Activated CD8-positive, alpha-beta T cell treated with anti-CD3 and anti-CD28 coated beads for 36 hours (primary cell): ENCODE measurements around the gene BPGM. TPM values are rescaled to one million over a fixed set of nuclear protein-coding genes. Genes with fewer than 3 reads are reported as not detected.

Experiments used
- ATAC-seq: fragments of 200-7000 bp; cut with Tn5 transposase; one replicate; pipeline ENCODE4 v1.10.0; 2021; ENCODE audit warnings: mild to moderate bottlenecking, moderate library complexity
- CTCF ChIA-PET: fragments of 350-600 bp; sonication (Branson Sonifier 250); formaldehyde crosslinking; loops from one replicate; lab custom pipeline; 2021; ENCODE audit warnings: antibody characterized with exemption; lab: Charles Lee
- POLR2A ChIA-PET: fragments of 350-600 bp; sonication (Branson Sonifier 250); formaldehyde crosslinking; loops from one replicate; lab custom pipeline; 2021; ENCODE audit warnings: antibody characterized with exemption; lab: Charles Lee
- DNase-seq: peaks from one replicate; pipeline ENCODE4 v3.0.0-alpha.2; 2020
- H3K27ac Mint-ChIP-seq: one replicate; pipeline ENCODE4 v1.8.0; 2021; ENCODE audit warnings: mild to moderate bottlenecking, mixed read lengths
- H3K27me3 Mint-ChIP-seq: one replicate; pipeline ENCODE4 v1.8.0; 2021; ENCODE audit warnings: mixed read lengths
- H3K36me3 Mint-ChIP-seq: one replicate; pipeline ENCODE4 v1.8.0; 2021; ENCODE audit warnings: low read depth, mixed read lengths
- H3K4me1 Mint-ChIP-seq: one replicate; pipeline ENCODE4 v1.8.0; 2021; ENCODE audit warnings: low read depth, mixed read lengths
- H3K4me3 Mint-ChIP-seq: one replicate; pipeline ENCODE4 v1.8.0; 2021; ENCODE audit warnings: mild to moderate bottlenecking, moderate library complexity, mixed read lengths
- H3K9me3 Mint-ChIP-seq: one replicate; pipeline ENCODE4 v1.8.0; 2021; ENCODE audit warnings: mixed read lengths
- CTCF ChIP-seq: fragments of 200-600 bp; IDR thresholded peaks from one replicate; pipeline ENCODE4 v1.8.0; 2022; ENCODE audit warnings: antibody characterized with exemption, mild to moderate bottlenecking
- intact Hi-C: fragments of 100-400 bp; cut with micrococcal nuclease; formaldehyde crosslinking; loops from one replicate; pipeline ENCODE4 v1.10.0; 2022
- total RNA-seq, 2 experiments: library from RNA; stranded (reverse); gene quantifications; one replicate each; pipeline ENCODE4 v1.2.3, GENCODE V29; 2021

The BPGM gene
- total RNA-seq, 2 experiments from 2014 or later: 11.2 to 12.4 TPM

DNA sequence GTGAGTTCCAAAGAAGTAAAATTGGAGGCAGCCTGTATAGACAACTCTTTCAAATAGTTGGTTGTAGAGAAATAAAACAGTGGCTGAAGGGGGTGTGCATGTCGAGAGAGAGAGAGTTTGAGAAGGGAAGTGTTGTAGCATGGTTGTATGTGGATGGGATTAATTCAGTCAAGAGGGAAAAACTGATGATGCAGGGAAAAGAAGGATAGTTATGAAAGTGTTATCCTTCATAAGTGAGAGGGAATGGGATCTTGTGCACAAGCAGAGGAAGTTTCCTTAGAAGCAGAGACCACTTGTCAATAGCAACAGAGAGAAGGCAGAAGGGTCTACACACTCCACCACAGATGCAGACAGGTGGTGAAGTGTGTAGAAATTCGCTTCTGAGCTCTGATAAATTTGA, 30.0 kb upstream of the BPGM start:
- no peak for TF ChIP-seq CTCF
- ChIA-PET POLR2A (no interaction called here), CTCF (interaction anchor here (1.4 kb wide), 1 partner anchor 10 kb away, joined by 7 read pairs; no protein-coding TSS in a partner anchor)
- Mint-ChIP-seq H3K4me3 (no peak overlapping the region), H3K27ac (no peak overlapping the region), H3K9me3 (no peaks in the 10 kb centered on the region), H3K4me1 (peaks cover 10% of the 10 kb centered on the region), H3K27me3 (peaks cover 32% of the 10 kb centered on the region), H3K36me3 (no peaks in the 10 kb centered on the region)
- intact Hi-C loops: no loop called here
- DNase-seq: no peak
- ATAC-seq: no peak

- ChIA-PET CTCF (interaction anchor here (1.0 to 2.0 kb wide), 3 partner anchors 11 to 187 kb away, joined by 4 to 10 read pairs (median 5); no protein-coding TSS in a partner anchor), POLR2A (interaction anchor here (0.6 kb wide), 1 partner anchor 543 kb away, joined by 3 read pairs; no protein-coding TSS in a partner anchor)
- Mint-ChIP-seq H3K9me3 (no peaks in the 10 kb centered on the region), H3K4me3 (no peak overlapping the region), H3K27ac (no peak overlapping the region), H3K27me3 (peaks cover 44% of the 10 kb centered on the region), H3K4me1 (peaks cover 5% of the 10 kb centered on the region), H3K36me3 (no peaks in the 10 kb centered on the region)
- ATAC-seq (no peak), DNase-seq (no peak)
- no peak for TF ChIP-seq CTCF
- intact Hi-C loops: no loop called here
These were observed 27.7 kb upstream of the BPGM start for GRCh38 chr7:134618756-134619530.

DNA sequence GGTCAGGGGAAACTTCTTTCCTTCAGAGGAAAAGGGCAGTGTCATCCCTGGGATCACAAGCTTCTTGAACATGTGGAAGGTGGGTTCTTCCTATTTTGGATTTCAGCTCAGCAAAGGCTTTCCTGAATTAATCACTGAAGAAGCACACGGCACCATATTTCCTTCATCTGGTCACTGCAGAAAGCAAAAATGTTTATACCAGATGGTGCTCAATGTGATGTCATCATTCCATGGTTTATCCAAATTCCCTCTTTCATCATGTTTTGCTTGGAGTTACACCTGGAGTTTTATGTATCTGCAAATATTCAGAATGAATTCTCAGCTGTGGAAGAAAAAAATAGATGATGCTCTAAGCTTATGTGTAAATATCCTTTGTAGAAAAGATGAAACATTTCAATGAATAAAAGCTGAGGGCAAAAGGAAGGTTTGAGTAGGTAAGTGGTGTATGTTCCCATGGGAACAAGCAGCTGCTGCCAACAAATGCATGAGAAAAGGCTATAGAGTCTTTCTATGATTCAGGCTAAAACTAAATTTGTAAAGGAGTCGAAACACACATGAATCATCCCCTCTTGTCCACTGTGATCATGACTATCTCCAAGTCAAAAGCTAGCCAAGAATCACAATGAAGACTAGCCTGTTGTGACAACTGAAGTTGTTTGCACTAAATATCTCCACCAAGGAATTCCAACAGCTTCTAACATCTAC, 26.9 kb upstream of the BPGM start:
- no peak for TF ChIP-seq CTCF
- intact Hi-C loops: no loop called here
- Mint-ChIP-seq H3K9me3 (no peaks in the 10 kb centered on the region), H3K4me3 (no peak overlapping the region), H3K4me1 (peaks cover 2% of the 10 kb centered on the region), H3K27me3 (peaks cover 49% of the 10 kb centered on the region), H3K36me3 (no peaks in the 10 kb centered on the region), H3K27ac (no peak overlapping the region)
- ATAC-seq (no peak), DNase-seq (no peak)
- ChIA-PET POLR2A (interaction anchor here (1.4 kb wide), 1 partner anchor 10 kb away, joined by 4 read pairs; no protein-coding TSS in a partner anchor), CTCF (interaction anchor here (1.0 to 2.0 kb wide), 5 partner anchors 12 to 187 kb away, joined by 3 to 10 read pairs (median 4); no protein-coding TSS in a partner anchor)

DNA sequence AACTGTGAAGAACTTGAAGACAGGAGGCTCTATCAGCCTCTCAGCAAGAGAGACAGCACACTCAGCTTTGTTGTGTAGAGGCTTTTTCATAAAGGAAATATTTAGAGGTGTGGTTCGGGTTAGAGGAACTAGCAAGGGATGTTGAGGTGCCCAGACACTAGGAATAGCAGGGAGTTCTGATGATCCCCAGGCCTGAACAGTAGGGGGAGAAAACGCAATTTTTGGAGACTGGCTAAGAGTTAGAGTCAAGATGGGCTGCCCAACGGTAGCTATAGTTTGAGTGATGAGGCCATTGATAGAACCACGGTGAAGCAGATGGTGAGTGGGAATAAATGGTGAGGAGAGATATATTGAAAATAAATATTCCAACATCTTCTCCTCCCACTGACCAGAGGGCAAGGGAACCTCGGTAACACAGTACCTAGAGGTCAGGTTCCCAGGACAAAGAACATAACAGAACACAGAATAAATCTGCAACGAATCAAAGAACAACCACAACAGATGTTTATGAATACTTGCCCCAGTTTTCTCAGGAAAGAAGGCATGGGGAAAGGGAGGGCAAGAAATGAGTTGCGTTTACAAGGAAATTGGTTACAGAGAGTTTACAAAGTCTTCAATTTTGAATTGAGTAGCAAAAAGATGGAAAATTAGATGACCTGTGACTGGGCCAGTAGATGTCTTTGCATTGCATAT, 24.2 kb upstream of the BPGM start:
- ATAC-seq (no peak), DNase-seq (no peak)
- H3K9me3 Mint-ChIP-seq: no peaks in the 10 kb centered on the region
- ChIA-PET CTCF (interaction anchor here (1.6 to 3.3 kb wide), 2 partner anchors 11 to 16 kb away, joined by 5 to 22 read pairs; no protein-coding TSS in a partner anchor), POLR2A (no interaction called here)
- TF ChIP-seq CTCF: no peak
- intact Hi-C loops: no loop called here
- H3K4me3 Mint-ChIP-seq: no peak overlapping the region
- H3K27ac Mint-ChIP-seq: no peak overlapping the region
- H3K4me1 Mint-ChIP-seq: peaks cover 2% of the 10 kb centered on the region
- peaks cover 50% of the 10 kb centered on the region for H3K27me3 Mint-ChIP-seq
- no peaks in the 10 kb centered on the region for H3K36me3 Mint-ChIP-seq
